ENCODE results near the gene EYS. TPM values are rescaled to one million over a fixed set of nuclear protein-coding genes. Genes with fewer than 3 reads are reported as not detected.

EYS gene
- total and polyA plus RNA-seq, 9 of the 15 experiments (the other 6 are each of a cell fraction or from before 2014, with no cell fraction given): 0.03 to 0.36 (median 0.10) TPM; not detected in 2

- no peak for TF ChIP-seq MECOM (CRISPR knock-in tag; IDR thresholded peaks at IDR 0.05)
- TF ChIP-seq NBN (IDR thresholded peaks at IDR 0.05; ENCODE audit: low read depth): no peak
Measured at GRCh38 chr6:65117817-65118409, 589.1 kb downstream of the EYS start (continued).

- in situ Hi-C loops (cut with MboI) (no loop called here), intact Hi-C loops (cut with micrococcal nuclease) (no loop called here)
- Histone ChIP-seq H3K36me3 (ENCODE audit: control insufficient read depth, insufficient read depth, low read length) (no peaks in the 10 kb centered on the region), H3K27ac (ENCODE audit: extremely low read depth, low read depth, low read length) (no peak overlapping the region), H3K4me3 (no peak overlapping the region), H3K9me3 (replicated peaks; ENCODE audit: control insufficient read depth, insufficient read depth, low read depth, low read length) (0 out of 2 replicates have a peak, but pooled peaks cover 3% of the 10 kb centered on the region), H3K4me1 (replicated peaks in 1 of 2; ENCODE audit: control insufficient read depth in 2 of 2, insufficient read depth in 2 of 2, low read length in 2 of 2) (no peaks in the 10 kb centered on the region), H3K79me2 (ENCODE audit: control insufficient read depth, insufficient read depth, low read length) (no peaks in the 10 kb centered on the region), H3K9ac (ENCODE audit: insufficient read depth in 1 of 2, low read depth in 2 of 2, low read length in 2 of 2) (no peak overlapping the region), H2AFZ (ENCODE audit: low read depth, low read length) (no peak overlapping the region), H3K9me1 (ENCODE audit: control insufficient read depth, insufficient read depth, low read length) (no peaks in the 10 kb centered on the region), H3K27me3 (ENCODE audit: control insufficient read depth in 2 of 2, insufficient read depth in 2 of 2, low read length in 2 of 2) (no peaks in the 10 kb centered on the region), H4K20me1 (replicated peaks; ENCODE audit: control insufficient read depth, insufficient read depth, low read length) (no peaks in the 10 kb centered on the region), H3K4me2 (ENCODE audit: insufficient read depth, low read length) (no peak overlapping the region)
- 0% methylated on average over 1 of the region's 1 CpG for WGBS (ENCODE audit: insufficient coverage, low coverage, missing lambda C conversion rate)
- no peak for FAIRE-seq
- POLR2A ChIA-PET: no interaction called here
- BruUV-seq (replicated peaks): no TSS peak
- CTCF ChIA-PET (ENCODE audit: low intra/inter-chr PET ratio): no interaction called here
- ATAC-seq: no peak
- DNase-seq (ENCODE audit: extremely low read depth in 1 of 4, low spot score in 3 of 4): no peak
- TF ChIP-seq ZNF165 (CRISPR knock-in tag; IDR thresholded peaks at IDR 0.05; ENCODE audit: borderline replicate concordance) (no peak), KDM1A (IDR thresholded peaks at IDR 0.05) (no peak), RBFOX2 (IDR thresholded peaks at IDR 0.05; ENCODE audit: low read depth, low read length) (no peak), ZNF75A (CRISPR knock-in tag; IDR thresholded peaks at IDR 0.05) (no peak), ZBTB49 (CRISPR knock-in tag; IDR thresholded peaks at IDR 0.05; ENCODE audit: borderline replicate concordance) (no peak), KAT8 (IDR thresholded peaks at IDR 0.05; ENCODE audit: low read depth) (no peak), MAZ (CRISPR knock-in tag; conservative IDR thresholded peaks at IDR 0.05 in 1 of 2, IDR thresholded peaks at IDR 0.05 in 1 of 2) (no peak), SREBF2 (CRISPR knock-in tag; IDR thresholded peaks at IDR 0.05) (no peak), SIRT6 (IDR thresholded peaks at IDR 0.05; ENCODE audit: low read depth, low read length) (no peak), MITF (IDR thresholded peaks at IDR 0.05) (no peak), IRF1 (CRISPR knock-in tag; IDR thresholded peaks at IDR 0.05; ENCODE audit: borderline replicate concordance) (no peak), PATZ1 (CRISPR knock-in tag; IDR thresholded peaks at IDR 0.05; ENCODE audit: borderline replicate concordance) (no peak), ZNF561 (CRISPR knock-in tag; conservative IDR thresholded peaks at IDR 0.05) (no peak)
Measured at GRCh38 chr6:65116326-65116725, 590.7 kb downstream of the EYS start.
